ENCODE measurements around the gene PGM2L1. TPM values are rescaled to one million over a fixed set of nuclear protein-coding genes. Genes with fewer than 3 reads are reported as not detected.

Gene PGM2L1
- total RNA-seq, 1 donor from 2014 or later = 97.2 TPM

- no peaks in the 10 kb centered on the region for H3K9me3 Mint-ChIP-seq (ENCODE audit: unreplicated experiment)
- no peak for DNase-seq
- no peak for TF ChIP-seq CTCF (IDR thresholded peaks at IDR 0.05; ENCODE audit: partially characterized antibody, unreplicated experiment)
- H3K27ac Mint-ChIP-seq (ENCODE audit: unreplicated experiment) = no peak overlapping the region
- no peak overlapping the region for H3K4me3 Mint-ChIP-seq (ENCODE audit: unreplicated experiment)
- H3K4me1 Mint-ChIP-seq (ENCODE audit: low read depth, unreplicated experiment) = peaks cover 16% of the 10 kb centered on the region
- peaks cover 2% of the 10 kb centered on the region for H3K27me3 Mint-ChIP-seq (ENCODE audit: unreplicated experiment)
- H3K36me3 Mint-ChIP-seq (ENCODE audit: unreplicated experiment) = peaks cover 10% of the 10 kb centered on the region
Observed at GRCh38 chr11:74330075-74330858, 68.0 kb downstream of the PGM2L1 start.

- no peaks in the 10 kb centered on the region for H3K9me3 Mint-ChIP-seq (ENCODE audit: unreplicated experiment)
- peaks cover 16% of the 10 kb centered on the region for H3K4me1 Mint-ChIP-seq (ENCODE audit: low read depth, unreplicated experiment)
- peaks cover 10% of the 10 kb centered on the region for H3K36me3 Mint-ChIP-seq (ENCODE audit: unreplicated experiment)
- peak overlapping the region; percentile 76 for H3K27ac Mint-ChIP-seq (ENCODE audit: unreplicated experiment)
- DNase-seq = no peak
- no peak for TF ChIP-seq CTCF (IDR thresholded peaks at IDR 0.05; ENCODE audit: partially characterized antibody, unreplicated experiment)
- no peak overlapping the region for H3K4me3 Mint-ChIP-seq (ENCODE audit: unreplicated experiment)
- peaks cover 2% of the 10 kb centered on the region for H3K27me3 Mint-ChIP-seq (ENCODE audit: unreplicated experiment)
Observed at GRCh38 chr11:74327076-74327475, 71.2 kb downstream of the PGM2L1 start.

- no peak for DNase-seq
- Mint-ChIP-seq H3K4me3 (ENCODE audit: unreplicated experiment) (peak overlapping the region; percentile 63), H3K27me3 (ENCODE audit: unreplicated experiment) (peaks cover 2% of the 10 kb centered on the region), H3K36me3 (ENCODE audit: unreplicated experiment) (peaks cover 10% of the 10 kb centered on the region), H3K27ac (ENCODE audit: unreplicated experiment) (peak overlapping the region; percentile 76), H3K4me1 (ENCODE audit: low read depth, unreplicated experiment) (peaks cover 16% of the 10 kb centered on the region), H3K9me3 (ENCODE audit: unreplicated experiment) (no peaks in the 10 kb centered on the region)
- TF ChIP-seq CTCF (IDR thresholded peaks at IDR 0.05; ENCODE audit: partially characterized antibody, unreplicated experiment) = no peak
Observed at GRCh38 chr11:74326665-74327064, 71.6 kb downstream of the PGM2L1 start.

GRCh38 chr11:74325649-74326645, 72.3 kb downstream of the PGM2L1 start:
- H3K27ac Mint-ChIP-seq (ENCODE audit: unreplicated experiment) = peak overlapping the region; percentile 76
- no peak for TF ChIP-seq CTCF (IDR thresholded peaks at IDR 0.05; ENCODE audit: partially characterized antibody, unreplicated experiment)
- H3K9me3 Mint-ChIP-seq (ENCODE audit: unreplicated experiment) = no peaks in the 10 kb centered on the region
- peaks cover 10% of the 10 kb centered on the region for H3K36me3 Mint-ChIP-seq (ENCODE audit: unreplicated experiment)
- H3K4me1 Mint-ChIP-seq (ENCODE audit: low read depth, unreplicated experiment) = peaks cover 16% of the 10 kb centered on the region
- DNase-seq = no peak
- H3K4me3 Mint-ChIP-seq (ENCODE audit: unreplicated experiment) = peak overlapping the region; percentile 63
- peaks cover 2% of the 10 kb centered on the region for H3K27me3 Mint-ChIP-seq (ENCODE audit: unreplicated experiment)
